ENCODE data around the gene SSH2. TPM values are rescaled to one million over a fixed set of nuclear protein-coding genes. Genes with fewer than 3 reads are reported as not detected.

SSH2 gene
- total RNA-seq, 2 donors from 2014 or later = 43.6 to 62.2 TPM

DNA sequence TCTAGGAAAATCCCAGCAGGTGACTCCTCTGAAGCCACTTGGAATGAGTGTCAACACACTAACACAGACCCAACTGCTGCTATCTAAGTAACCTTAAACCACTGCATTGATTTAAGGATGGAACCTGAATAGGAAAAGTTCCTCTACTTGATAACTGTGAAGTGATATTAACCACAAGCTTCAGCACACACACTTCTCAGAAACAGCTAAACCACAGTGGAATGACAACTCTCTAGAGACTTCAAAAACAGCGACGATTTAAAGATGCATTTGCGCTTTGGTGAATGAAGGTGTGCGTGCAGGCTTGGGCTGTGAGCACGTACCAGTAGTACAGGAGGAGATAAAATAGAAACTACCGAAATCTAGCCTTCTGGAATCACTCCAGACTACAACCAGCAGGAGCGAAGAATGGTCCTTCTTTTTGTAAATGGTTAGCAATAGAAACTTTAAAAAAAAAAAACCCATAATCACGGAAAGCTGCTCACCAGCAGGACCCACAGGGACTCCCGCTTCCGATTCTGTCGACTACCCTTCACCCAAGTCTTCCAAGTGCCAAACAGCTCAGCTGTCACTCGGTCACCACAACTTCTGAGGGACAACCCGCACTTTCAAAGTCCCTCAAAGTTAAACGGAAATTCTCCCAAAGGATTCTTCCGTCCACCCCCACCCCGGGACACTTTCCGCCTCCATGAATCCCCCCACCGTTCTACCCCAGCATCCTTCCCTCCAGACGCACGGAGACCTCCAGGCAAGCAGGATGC is 169.6 kb downstream of the SSH2 start:
- peaks cover 11 to 16% of the 10 kb centered on the region in 2 donors for H3K36me3 Mint-ChIP-seq
- H3K27ac Mint-ChIP-seq = peak overlapping the region; percentile 98 to 99
- ATAC-seq (peak; percentile 67 to 70), DNase-seq (ENCODE audit: low spot score in 2 of 2) (peak in 1 of 2 donors; percentile 54)
- H3K9me3 Mint-ChIP-seq = no peaks in the 10 kb centered on the region

DNA sequence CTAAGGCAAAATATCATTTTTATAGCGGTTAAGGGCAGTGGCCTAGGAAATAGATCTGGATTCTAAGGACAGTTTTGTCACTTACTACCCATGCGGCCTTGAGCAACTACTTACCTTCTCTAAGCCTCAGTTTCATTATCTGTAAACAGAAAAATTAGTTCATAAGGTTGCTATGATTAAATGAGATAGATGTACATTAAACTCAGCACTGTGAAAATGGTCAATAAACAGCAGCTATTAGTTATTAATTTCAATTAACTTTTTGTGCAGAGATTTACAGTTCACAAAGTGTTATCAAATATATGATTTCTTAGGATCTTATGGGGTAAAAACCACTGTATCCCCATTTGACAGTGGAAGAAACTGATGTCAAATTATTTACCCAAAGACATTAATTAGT is 171.8 kb downstream of the SSH2 start:
- Mint-ChIP-seq H3K27ac (no peak overlapping the region), H3K9me3 (no peaks in the 10 kb centered on the region), H3K36me3 (peaks cover 11 to 16% of the 10 kb centered on the region in 2 donors)
- ATAC-seq = no peak
- no peak for DNase-seq (ENCODE audit: low spot score in 2 of 2)

DNA sequence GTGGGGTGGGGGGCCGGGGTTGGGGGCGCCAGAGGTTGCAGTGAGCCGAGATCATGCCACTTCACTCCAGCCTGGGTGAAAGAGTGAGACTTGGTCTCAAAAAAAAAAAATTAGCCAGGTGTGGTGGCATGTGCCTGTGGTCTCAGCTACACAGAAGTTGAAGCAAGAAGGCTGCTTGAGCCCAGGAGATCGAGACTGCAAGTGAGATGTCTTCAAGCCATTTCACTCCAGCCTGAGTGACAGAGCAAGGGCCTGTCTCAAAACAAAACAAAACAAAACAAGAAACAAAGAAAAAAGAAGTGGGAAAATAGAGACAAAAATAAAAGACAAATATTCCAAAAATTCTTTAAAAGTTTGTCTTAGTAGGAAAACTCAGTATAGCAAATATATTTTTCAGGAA is 172.2 kb downstream of the SSH2 start:
- H3K27ac Mint-ChIP-seq = no peak overlapping the region
- no peak for ATAC-seq
- DNase-seq (ENCODE audit: low spot score in 2 of 2) = no peak
- no peaks in the 10 kb centered on the region for H3K9me3 Mint-ChIP-seq
- peaks cover 11 to 16% of the 10 kb centered on the region in 2 donors for H3K36me3 Mint-ChIP-seq

DNA sequence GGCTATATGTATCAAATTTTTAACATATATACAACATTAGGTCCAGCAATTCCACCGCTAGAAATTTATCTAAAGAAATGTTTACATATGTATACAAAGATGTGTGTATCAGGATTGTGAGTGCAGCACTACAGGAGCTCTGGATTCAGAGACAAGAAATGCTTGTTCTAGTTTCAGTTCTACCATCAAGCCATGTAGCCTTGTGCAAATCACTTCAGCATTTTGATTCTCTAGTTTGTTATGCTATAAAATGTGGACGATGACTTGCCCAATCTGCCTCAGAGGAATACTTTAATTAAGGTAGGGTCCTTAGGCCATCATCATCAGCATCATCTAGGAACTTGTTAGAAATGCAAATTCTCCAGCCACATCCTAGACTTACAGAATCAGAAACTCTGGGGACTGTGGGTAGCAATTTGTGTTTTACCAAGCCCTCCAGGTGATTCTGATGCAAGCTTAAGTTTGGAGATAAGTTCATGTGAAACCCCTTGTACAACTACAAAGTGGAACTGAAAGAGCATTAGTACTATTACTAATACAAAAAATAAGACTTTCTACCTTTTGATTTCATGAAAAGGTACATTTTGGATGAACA is 176.1 kb downstream of the SSH2 start:
- H3K9me3 Mint-ChIP-seq = no peaks in the 10 kb centered on the region
- ATAC-seq (peak in 1 of 2 donors; percentile 19), DNase-seq (ENCODE audit: low spot score in 2 of 2) (no peak)
- no peak overlapping the region for H3K27ac Mint-ChIP-seq
- peaks cover 0 to 7% of the 10 kb centered on the region in 2 donors for H3K36me3 Mint-ChIP-seq

DNA sequence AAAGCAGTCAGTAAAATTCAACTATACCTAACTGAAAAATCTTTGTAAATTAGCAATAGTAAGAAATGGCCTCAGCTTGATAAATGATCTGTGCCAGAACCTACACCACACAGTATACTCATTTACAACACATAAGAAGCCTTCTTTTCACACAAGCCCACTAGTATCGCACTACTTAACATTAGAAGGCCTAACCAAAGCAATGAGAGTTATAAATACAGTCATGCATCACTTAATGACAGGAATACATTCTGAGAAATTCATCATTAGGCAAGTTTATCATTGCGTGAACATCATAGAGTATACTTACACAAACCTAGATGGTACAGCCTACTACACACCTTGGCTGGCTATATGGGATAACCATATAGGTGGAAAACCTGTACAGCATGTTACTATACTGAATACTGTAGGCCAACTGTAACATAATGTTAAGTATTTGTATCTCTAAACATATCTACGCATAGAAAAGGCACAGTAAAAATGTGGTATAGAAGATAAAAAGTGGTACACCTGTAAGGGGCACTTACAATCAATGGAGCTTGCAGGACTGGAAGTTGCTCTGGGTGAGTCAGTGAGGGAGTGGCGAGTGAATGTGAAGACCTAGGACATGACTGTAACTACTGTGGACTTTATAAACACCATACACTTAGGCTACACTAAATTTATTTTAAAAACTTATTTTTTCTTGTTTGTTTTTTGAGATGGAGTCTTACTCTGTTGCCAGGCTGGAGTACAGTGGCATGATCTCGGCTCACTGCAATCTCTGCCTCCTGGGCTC is 180.8 kb downstream of the SSH2 start:
- H3K9me3 Mint-ChIP-seq = no peaks in the 10 kb centered on the region
- DNase-seq (ENCODE audit: low spot score in 2 of 2) (no peak), ATAC-seq (peak in 1 of 2 donors; percentile 48)
- H3K27ac Mint-ChIP-seq = no peak overlapping the region
- H3K36me3 Mint-ChIP-seq = peaks cover 0 to 7% of the 10 kb centered on the region in 2 donors

DNA sequence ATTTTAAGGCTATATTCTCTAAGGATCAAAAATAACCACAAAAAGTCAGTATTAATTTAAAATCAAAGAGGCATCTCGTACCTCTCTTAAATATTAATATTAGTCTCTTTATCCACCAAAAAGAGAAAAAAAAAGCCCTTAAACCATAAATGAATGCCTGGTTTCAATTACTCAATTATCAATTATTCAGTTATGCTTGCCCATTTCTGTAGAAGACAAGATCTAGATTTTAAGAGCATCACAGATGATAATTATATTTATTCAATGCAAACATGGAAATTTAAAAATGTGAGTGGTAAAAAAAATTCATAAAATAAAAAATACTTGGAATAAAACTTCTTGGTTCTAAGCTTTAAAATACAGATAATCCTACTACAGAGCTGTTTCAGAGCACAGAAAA is 181.6 kb downstream of the SSH2 start:
- no peak for DNase-seq (ENCODE audit: low spot score in 2 of 2)
- no peak for ATAC-seq
- peak overlapping the region in 1 of 2 donors; percentile 60 for H3K27ac Mint-ChIP-seq
- peaks cover 0 to 7% of the 10 kb centered on the region in 2 donors for H3K36me3 Mint-ChIP-seq
- H3K9me3 Mint-ChIP-seq = no peaks in the 10 kb centered on the region

DNA sequence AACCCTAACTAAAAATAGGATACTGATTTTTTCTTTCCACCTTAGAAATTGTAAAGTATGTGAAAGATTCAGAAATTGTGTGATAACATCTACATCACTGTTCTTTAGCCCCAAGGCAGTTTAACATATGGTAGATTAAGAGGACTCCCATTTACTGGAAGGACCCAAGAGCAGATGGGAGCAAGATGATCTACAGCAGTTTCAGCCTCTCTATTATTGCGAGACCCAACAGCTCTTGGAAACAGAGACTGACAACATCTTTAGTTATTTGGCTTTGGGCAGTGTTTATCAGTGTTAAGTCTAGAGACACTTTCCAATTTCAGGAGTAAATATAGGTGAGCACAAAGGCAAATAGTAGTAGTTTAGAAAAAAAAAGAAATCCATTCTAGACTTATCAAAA is 182.4 kb downstream of the SSH2 start:
- ATAC-seq (no peak), DNase-seq (ENCODE audit: low spot score in 2 of 2) (no peak)
- H3K27ac Mint-ChIP-seq = no peak overlapping the region
- H3K9me3 Mint-ChIP-seq = no peaks in the 10 kb centered on the region
- H3K36me3 Mint-ChIP-seq = peaks cover 0 to 7% of the 10 kb centered on the region in 2 donors

DNA sequence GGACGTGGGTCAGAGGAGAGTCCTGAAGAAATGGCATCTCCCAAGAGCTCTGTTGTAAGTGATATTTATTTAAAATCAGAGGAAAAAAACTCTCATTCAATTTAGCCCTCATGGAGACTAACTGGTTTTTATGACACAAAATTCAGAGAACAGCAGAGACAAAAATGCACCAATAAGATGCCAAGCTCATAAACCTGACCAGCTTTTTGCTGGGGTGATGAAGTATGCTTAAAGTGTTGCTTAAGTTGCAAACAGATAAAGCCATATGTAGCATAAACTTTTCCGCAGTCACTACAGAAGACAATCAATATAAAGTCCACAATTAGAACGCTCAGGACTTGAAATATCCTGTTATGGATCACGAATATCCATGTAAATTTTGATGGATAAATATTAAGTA is 183.4 kb downstream of the SSH2 start:
- Mint-ChIP-seq H3K36me3 (peaks cover 0 to 7% of the 10 kb centered on the region in 2 donors), H3K9me3 (no peaks in the 10 kb centered on the region), H3K27ac (peak overlapping the region in 1 of 2 donors; percentile 36)
- ATAC-seq (no peak), DNase-seq (ENCODE audit: low spot score in 2 of 2) (no peak)

DNA sequence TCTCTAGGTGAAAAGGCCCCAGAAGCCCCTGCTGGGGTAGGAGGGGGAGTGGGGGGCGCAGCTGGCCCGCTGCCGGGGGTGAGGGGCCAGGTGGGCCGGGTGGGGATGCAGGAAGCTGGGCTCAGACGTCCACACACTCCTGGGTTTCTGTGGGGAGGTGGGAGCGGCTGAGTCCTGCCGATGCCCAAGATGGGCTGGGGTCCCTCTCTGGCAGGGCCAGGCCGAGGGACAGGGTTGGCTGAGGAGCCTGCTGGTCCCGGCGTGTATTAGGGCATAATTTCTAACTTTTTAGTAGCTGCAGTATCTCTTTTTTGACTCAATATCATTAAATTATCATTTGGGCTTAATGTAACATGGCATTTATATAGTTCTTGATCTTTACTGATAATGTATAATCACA is 185.9 kb downstream of the SSH2 start:
- H3K9me3 Mint-ChIP-seq = no peaks in the 10 kb centered on the region
- DNase-seq (ENCODE audit: low spot score in 2 of 2) (no peak), ATAC-seq (no peak)
- peak overlapping the region in 1 of 2 donors; percentile 13 for H3K27ac Mint-ChIP-seq
- no peaks in the 10 kb centered on the region for H3K36me3 Mint-ChIP-seq

DNA sequence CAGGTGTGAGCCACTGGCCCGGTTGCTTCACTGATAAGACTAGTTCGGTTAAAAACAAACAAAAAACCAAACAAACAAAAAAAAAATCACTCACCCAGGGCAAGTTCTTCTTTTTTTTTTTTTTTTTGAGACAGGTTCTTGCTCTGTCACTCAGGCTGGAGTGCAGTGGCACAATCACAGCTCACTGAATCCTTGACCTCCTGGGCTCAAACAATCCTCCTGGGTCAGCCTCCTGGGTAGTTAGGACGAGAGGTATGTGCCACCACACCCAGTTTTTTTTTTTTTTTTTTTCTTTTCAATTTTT is 187.9 kb downstream of the SSH2 start:
- Mint-ChIP-seq H3K9me3 (no peaks in the 10 kb centered on the region), H3K36me3 (no peaks in the 10 kb centered on the region), H3K27ac (no peak overlapping the region)
- no peak for DNase-seq (ENCODE audit: low spot score in 2 of 2)
- no peak for ATAC-seq

DNA sequence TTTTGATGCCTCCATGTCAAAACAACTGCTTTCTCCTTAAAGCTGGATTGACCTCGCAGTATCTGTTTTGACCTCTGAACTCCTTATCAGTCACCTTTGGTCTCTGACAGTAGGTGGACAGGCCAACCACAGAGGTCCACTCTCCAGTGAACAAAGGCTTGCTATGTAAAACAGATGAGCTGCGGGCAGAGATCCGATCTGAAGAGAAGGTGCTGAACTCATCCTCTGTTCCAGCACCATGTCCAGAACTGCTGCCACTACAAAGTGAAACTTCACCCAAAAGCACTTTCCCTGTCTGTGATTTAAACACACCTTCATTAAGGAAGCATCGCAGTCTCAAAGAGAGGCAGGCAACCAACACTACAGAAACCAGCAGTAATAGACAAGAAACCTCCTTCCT is 190.0 kb downstream of the SSH2 start:
- peaks cover 0 to 6% of the 10 kb centered on the region in 2 donors for H3K36me3 Mint-ChIP-seq
- H3K27ac Mint-ChIP-seq = peak overlapping the region in 1 of 2 donors; percentile 44
- H3K9me3 Mint-ChIP-seq = no peaks in the 10 kb centered on the region
- DNase-seq (ENCODE audit: low spot score in 2 of 2) (no peak), ATAC-seq (no peak)

DNA sequence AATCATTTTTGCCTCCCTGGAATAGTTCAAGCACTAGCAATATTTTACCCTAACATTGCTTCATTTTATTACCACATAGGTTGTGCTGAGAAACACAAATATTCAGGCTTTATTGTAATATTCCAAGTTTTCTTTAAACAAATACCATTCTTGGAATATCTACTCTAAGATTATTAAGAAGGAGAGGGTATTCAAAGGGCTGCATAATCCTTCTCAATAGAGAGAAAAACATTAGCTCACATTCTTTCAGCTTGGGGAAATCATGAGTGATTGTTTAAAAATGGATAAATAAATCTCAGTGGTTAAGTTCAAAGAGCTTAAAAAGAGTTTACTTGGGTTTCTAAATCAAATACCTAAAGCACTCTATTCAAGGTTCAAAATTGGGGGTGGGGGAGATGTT is 195.4 kb downstream of the SSH2 start:
- H3K36me3 Mint-ChIP-seq = peaks cover 0 to 15% of the 10 kb centered on the region in 2 donors
- H3K9me3 Mint-ChIP-seq = no peaks in the 10 kb centered on the region
- ATAC-seq = no peak
- DNase-seq (ENCODE audit: low spot score in 2 of 2) = no peak
- H3K27ac Mint-ChIP-seq = peak overlapping the region in 1 of 2 donors; percentile 32

DNA sequence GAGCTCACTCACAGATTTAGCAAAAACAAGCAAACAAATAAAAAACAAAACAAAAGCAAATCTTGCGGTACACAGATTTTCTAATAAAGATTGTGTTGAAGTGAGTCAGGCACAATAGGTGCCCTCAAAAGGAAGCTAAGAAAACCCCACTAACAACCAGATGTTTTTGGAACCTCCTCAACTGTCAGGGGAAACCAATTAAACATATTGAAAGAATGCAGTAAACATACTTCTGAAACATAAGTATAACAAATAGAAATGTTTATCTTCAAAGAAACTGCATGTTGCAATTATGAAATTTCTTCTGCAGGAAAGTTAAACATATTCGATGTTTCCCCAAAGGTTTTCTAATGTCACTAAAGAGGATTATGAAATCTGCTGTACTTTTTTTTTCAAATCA is 196.9 kb downstream of the SSH2 start:
- Mint-ChIP-seq H3K36me3 (peaks cover 0 to 30% of the 10 kb centered on the region in 2 donors), H3K27ac (no peak overlapping the region), H3K9me3 (peaks cover 2 to 6% of the 10 kb centered on the region in 2 donors)
- no peak for DNase-seq (ENCODE audit: low spot score in 2 of 2)
- no peak for ATAC-seq

DNA sequence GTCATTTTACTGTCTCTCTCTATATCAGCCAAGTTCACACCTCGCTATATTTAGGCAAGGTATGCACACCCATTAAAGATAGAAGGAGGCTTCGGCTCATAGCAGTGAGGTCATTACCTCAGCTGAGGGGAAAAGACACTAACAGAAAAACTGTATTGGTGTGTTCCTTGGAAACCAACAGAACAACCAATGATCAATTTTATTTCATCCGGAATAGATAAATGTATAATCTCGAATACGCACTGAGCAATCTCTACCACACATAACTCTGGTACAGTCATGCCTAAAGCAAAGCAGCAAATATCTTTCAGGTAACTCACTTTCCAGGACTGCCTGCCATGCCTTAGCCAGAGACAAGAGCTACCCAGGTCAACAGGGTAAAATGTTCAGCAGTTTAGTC is 197.4 kb downstream of the SSH2 start:
- no peak for DNase-seq (ENCODE audit: low spot score in 2 of 2)
- H3K27ac Mint-ChIP-seq = no peak overlapping the region
- H3K36me3 Mint-ChIP-seq = peaks cover 0 to 35% of the 10 kb centered on the region in 2 donors
- no peak for ATAC-seq
- H3K9me3 Mint-ChIP-seq = peaks cover 2 to 6% of the 10 kb centered on the region in 2 donors

DNA sequence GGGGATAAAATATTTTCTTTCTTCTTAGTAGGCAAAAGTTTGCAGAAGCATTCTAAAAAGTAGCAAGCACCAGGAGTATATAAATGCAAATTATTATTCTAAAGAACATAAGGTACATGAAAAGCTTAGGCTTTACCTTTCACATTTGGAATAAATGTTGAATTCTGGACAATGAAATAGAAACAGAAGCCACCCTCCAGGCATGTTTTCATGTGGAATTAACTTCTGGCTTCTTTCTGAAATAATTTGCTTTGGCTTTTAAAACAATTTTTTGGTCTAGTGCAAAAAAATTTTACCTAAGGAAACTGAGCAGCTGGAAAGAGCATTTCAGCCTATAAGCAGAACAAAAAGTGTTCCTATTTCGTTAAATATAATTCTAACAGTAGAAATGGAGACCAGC is 197.8 kb downstream of the SSH2 start:
- H3K36me3 Mint-ChIP-seq = peaks cover 0 to 38% of the 10 kb centered on the region in 2 donors
- peaks cover 2 to 6% of the 10 kb centered on the region in 2 donors for H3K9me3 Mint-ChIP-seq
- ATAC-seq = no peak
- no peak overlapping the region for H3K27ac Mint-ChIP-seq
- DNase-seq (ENCODE audit: low spot score in 2 of 2) = no peak

DNA sequence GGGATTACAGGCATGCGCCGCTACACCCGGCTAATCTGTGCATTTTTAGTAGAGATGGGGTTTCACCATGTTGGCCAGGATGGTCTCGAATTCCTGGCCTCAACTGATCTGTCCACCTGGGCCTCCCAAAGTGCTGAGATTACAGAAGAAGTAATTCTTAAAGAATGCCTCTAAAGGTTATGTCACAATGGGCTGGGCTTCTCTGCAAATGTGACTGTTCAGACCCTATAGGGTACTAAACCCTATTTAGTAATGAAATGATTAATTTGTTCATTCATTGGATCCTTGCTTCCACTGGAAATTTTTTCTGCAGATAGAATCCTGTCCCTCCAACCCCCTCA is 198.5 kb downstream of the SSH2 start:
- Mint-ChIP-seq H3K36me3 (peaks cover 0 to 38% of the 10 kb centered on the region in 2 donors), H3K27ac (no peak overlapping the region)
- no peak for ATAC-seq

DNA sequence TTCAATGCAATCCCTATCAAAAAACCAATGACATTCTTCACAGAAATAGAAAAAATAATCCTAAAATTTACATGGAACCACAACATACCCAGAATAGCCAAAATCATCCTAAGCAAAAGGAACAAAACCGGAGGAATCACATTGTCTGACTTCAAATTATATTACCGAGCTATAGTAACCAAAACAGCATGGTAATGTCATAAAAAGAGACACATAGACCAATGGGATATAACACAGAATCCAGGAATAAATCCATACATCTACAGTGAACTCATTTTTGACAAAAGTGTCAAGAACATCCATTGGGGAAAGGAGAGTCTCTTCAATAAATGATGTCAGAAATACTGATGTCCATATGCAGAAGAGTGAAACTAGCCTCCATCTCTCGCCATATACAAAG is 201.5 kb downstream of the SSH2 start:
- ATAC-seq (no peak), DNase-seq (ENCODE audit: low spot score in 2 of 2) (no peak)
- H3K27ac Mint-ChIP-seq = peak overlapping the region in 1 of 2 donors; percentile 63
- peaks cover 2 to 6% of the 10 kb centered on the region in 2 donors for H3K9me3 Mint-ChIP-seq
- H3K36me3 Mint-ChIP-seq = peaks cover 0 to 32% of the 10 kb centered on the region in 2 donors

More for the DNA sequence above, 198.5 kb downstream of the SSH2 start:
- peaks cover 2 to 6% of the 10 kb centered on the region in 2 donors for H3K9me3 Mint-ChIP-seq
- DNase-seq (ENCODE audit: low spot score in 2 of 2) = no peak
